SH-SY5Y (cell line): ENCODE data around the gene ASL.

ENCODE experiments used
- GATA2 ChIP-seq: IDR thresholded peaks from 2 replicates; pipeline ENCODE4 v1.6.1; 2011; ENCODE audit warnings: mild to moderate bottlenecking, low read depth, low read length
- GATA3 ChIP-seq: IDR thresholded peaks from 2 replicates; pipeline ENCODE4 v1.6.1; 2011; ENCODE audit warnings: low read depth, mild to moderate bottlenecking, low read length, moderate library complexity

- TF ChIP-seq GATA2 (no peak), GATA3 (no peak)
Observed at GRCh38 chr7:66105263-66105748, 29.7 kb downstream of the ASL start.
